T-helper 17 cell (primary cell): ENCODE data around the gene BUD23. TPM values are rescaled to one million over a fixed set of nuclear protein-coding genes. Genes with fewer than 3 reads are reported as not detected.
A peak's percentile ranks its signal among the peaks of the same experiment; 100 is the strongest.

Experiments used
- ATAC-seq: fragments of 150-1000 bp; cut with Tn5 transposase; 2 replicates; pipeline ENCODE4 v1.10.0; 2021; ENCODE audit warnings: mild to moderate bottlenecking, moderate library complexity
- DNase-seq, 3 donors: peaks; one replicate each; pipeline versions ENCODE4 v3.0.0 to v3.0.0-alpha.2; 2020 to 2021
- H3K9me3 ChIP-seq: one replicate; pipeline ENCODE4 v1.7.0; 2013; ENCODE audit warnings: low read length, mild to moderate bottlenecking; ENCODE audit not compliant: control insufficient read depth, poor library complexity, severe bottlenecking
- H3K27ac Mint-ChIP-seq: one replicate; pipeline ENCODE4 v1.8.0; 2022; ENCODE audit warnings: mild to moderate bottlenecking, moderate library complexity, mixed read lengths
- H3K27me3 Mint-ChIP-seq: one replicate; pipeline ENCODE4 v1.8.0; 2022; ENCODE audit warnings: mixed read lengths
- H3K36me3 Mint-ChIP-seq: one replicate; pipeline ENCODE4 v1.8.0; 2022; ENCODE audit warnings: low read depth, mixed read lengths
- H3K4me1 Mint-ChIP-seq: one replicate; pipeline ENCODE4 v1.8.0; 2022; ENCODE audit warnings: mild to moderate bottlenecking, mixed read lengths
- H3K4me3 Mint-ChIP-seq: one replicate; pipeline ENCODE4 v1.8.0; 2022; ENCODE audit warnings: mild to moderate bottlenecking, moderate library complexity, mixed read lengths
- total RNA-seq, 4 donors: library from RNA in 2 of 4; stranded (reverse) in 2 of 4; gene quantifications; one replicate each; pipeline ENCODE4 v1.2.3 and lab custom pipeline; 2022 to 2026

Gene BUD23
- total RNA-seq, 2 donors from 2014 or later: 96.0 to 98.0 TPM

DNA sequence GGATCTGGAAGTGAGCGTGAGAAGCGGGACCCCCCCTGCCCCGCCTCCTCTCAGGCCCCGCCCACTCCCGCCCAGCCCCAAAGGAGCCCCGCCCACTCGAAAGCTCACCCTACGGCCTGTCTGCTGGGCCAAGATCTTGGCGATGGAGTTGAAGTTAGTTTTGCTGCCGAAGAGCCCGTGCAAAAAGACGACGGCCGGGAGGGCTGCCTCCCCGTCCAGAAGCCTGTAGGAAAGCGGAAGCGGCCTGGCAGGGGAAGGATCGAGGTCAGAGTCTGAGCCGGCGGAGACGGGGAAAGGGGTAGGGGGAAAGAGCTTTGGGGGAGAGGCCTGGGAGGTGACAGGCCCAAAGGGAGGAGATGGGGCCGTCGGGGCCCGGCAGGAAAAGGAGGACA lies 54.8 kb downstream of the BUD23 start:
- peak overlapping the region; percentile 93 for H3K4me3 Mint-ChIP-seq
- peak in 2 of 3 donors; percentile 66 to 67 for DNase-seq
- no peaks in the 10 kb centered on the region for H3K27me3 Mint-ChIP-seq
- ATAC-seq: peak; percentile 10
- H3K4me1 Mint-ChIP-seq: peaks cover 8% of the 10 kb centered on the region
- no peaks in the 10 kb centered on the region for H3K9me3 ChIP-seq
- H3K27ac Mint-ChIP-seq: peak overlapping the region; percentile 77
- no peaks in the 10 kb centered on the region for H3K36me3 Mint-ChIP-seq

DNA sequence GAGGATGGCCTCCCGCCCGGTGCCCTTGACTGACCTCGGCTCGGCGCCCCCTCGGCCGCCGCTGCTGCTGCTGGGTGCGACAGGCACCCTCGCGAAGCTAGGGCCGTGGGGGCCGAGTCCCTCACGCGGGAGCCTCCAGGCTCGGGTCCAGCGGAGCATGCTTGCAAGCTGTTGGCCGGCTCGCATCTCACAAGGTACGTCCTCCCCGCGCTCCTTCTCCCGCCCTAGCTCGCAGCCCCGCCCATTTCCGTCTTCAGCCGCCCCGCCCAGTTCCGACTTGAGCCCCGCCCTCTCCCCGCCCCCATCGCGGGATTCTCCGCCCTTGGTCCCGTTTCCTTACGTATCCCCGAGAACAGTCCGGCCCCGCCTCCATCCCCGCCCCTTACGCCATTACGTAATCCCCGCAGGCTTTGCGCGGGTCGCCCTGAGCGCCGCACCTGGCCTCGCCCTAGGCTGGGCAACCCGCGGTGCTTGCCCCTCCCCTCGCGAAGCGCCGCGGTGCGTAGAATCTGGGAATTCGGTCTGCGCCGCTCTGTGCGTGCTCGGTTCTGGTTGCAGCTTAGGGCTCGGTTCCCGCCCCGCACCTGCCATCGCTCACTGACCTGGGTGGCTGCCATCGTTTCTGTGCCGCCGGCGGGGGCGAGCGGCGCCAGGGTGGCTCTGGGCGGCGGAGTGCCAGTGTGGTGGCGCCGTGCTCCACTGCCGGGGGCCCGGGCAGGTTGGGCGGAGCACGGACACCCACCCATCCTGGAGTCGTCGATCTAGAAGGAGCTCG lies 55.4 kb downstream of the BUD23 start, which contains the start of gene ABHD11:
Gene ABHD11, minus strand, starts transcription at position 191 of the 775 bp plus-strand sequence. Its CDS starts 32 bp downstream, at position 159.
- peak within 1 kb of the TSS; percentile 77 for H3K27ac Mint-ChIP-seq
- H3K4me3 Mint-ChIP-seq: peak within 1 kb of the TSS; percentile 93
- no peaks in the 10 kb centered on the region for H3K9me3 ChIP-seq
- ATAC-seq: peak; percentile 93
- H3K36me3 Mint-ChIP-seq: no peaks in the 10 kb centered on the region
- DNase-seq: peak; percentile 95 to 98 (median 97)
- peaks cover 8% of the 10 kb centered on the region for H3K4me1 Mint-ChIP-seq
- H3K27me3 Mint-ChIP-seq: no peaks in the 10 kb centered on the region

DNA sequence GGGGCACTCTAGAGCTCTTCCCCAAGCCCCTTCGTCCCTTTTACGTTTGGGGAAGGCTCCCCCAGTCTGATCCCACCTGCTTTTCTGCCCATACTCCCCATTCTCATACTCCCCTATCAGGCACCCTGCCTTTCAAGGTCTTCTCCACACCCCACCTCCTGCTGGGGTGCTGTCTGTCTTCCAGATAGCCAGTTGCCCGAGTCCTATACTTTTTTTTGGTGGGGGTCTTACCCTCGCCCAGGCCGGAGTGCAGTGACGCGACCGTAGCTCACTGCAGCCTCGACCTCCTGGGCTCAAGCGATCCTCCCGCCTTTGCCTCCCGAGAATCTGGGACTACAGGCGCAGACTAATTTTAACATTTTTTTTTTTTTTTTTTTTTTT lies 56.0 kb downstream of the BUD23 start:
- H3K27me3 Mint-ChIP-seq: no peaks in the 10 kb centered on the region
- H3K4me3 Mint-ChIP-seq: peak overlapping the region; percentile 93
- no peaks in the 10 kb centered on the region for H3K9me3 ChIP-seq
- no peaks in the 10 kb centered on the region for H3K36me3 Mint-ChIP-seq
- ATAC-seq: no peak
- H3K4me1 Mint-ChIP-seq: peaks cover 8% of the 10 kb centered on the region
- DNase-seq: no peak
- H3K27ac Mint-ChIP-seq: peak overlapping the region; percentile 77

DNA sequence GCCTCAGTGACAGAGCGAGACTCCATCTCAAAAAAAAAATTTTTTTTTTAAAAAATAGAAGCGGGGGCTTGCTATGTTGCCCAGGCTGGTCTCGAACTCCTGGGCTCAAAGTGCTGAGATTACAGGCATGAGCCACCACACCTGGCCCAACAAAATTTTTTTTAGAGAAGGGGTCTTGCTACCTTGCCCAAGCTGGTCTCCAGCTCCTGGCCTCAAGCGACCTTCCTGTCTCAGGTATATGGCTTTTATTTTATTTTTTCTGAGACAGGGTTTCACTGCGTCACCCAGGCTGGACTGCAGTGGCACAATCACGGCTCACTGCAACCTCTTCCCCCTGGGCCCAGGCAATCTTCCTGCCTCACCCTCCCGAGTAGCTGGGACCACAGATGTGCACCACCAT lies 56.8 kb downstream of the BUD23 start:
- ATAC-seq (no peak), DNase-seq (no peak)
- Mint-ChIP-seq H3K27me3 (no peaks in the 10 kb centered on the region), H3K27ac (no peak overlapping the region), H3K4me3 (no peak overlapping the region), H3K36me3 (no peaks in the 10 kb centered on the region), H3K4me1 (peaks cover 4% of the 10 kb centered on the region)
- no peaks in the 10 kb centered on the region for H3K9me3 ChIP-seq

DNA sequence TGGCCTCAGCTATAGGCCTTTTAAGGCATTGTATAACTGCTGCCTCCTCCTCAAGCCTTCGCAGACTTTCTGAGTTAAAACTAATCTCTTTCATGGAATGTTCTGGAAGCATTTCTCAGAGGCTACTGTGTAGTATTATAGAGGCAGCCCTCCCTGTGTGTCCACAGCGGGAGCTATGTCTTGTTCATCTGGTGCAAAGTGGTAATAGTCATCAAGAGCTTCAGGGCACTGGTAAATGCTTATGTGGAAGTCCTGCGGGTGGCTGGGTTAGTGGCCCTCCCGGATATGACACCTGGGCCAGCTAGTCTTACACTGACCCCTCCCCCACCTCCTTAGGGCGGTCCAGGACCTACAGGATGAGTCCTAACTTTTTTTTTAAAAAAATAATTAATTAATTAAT lies 57.4 kb downstream of the BUD23 start:
- Mint-ChIP-seq H3K36me3 (no peaks in the 10 kb centered on the region), H3K27ac (no peak overlapping the region), H3K4me3 (no peak overlapping the region), H3K4me1 (peaks cover 4% of the 10 kb centered on the region), H3K27me3 (no peaks in the 10 kb centered on the region)
- H3K9me3 ChIP-seq: no peaks in the 10 kb centered on the region
- no peak for ATAC-seq
- DNase-seq: no peak

DNA sequence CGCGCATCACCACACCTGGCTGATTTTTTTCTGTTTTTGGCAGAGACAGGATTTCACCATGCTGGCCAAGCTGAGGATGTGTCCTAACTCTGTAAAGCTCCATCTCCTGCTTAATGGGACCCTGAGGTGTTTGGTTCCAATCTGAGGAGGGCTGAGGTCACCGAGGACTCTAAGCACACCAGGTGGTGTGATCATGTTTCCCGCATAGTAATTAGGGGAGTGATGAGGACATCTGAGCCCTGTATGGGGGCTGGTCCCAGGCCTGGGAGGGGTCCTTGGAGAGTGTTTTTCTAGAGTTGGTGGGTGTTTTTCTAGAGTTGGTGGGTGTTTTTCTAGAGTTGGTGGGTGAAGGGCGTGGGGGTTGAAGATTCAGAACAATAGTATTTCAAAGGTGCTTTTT lies 58.2 kb downstream of the BUD23 start:
- H3K36me3 Mint-ChIP-seq: no peaks in the 10 kb centered on the region
- H3K9me3 ChIP-seq: no peaks in the 10 kb centered on the region
- H3K4me1 Mint-ChIP-seq: peaks cover 8% of the 10 kb centered on the region
- H3K27ac Mint-ChIP-seq: no peak overlapping the region
- DNase-seq: no peak
- H3K4me3 Mint-ChIP-seq: no peak overlapping the region
- H3K27me3 Mint-ChIP-seq: no peaks in the 10 kb centered on the region
- ATAC-seq: no peak

DNA sequence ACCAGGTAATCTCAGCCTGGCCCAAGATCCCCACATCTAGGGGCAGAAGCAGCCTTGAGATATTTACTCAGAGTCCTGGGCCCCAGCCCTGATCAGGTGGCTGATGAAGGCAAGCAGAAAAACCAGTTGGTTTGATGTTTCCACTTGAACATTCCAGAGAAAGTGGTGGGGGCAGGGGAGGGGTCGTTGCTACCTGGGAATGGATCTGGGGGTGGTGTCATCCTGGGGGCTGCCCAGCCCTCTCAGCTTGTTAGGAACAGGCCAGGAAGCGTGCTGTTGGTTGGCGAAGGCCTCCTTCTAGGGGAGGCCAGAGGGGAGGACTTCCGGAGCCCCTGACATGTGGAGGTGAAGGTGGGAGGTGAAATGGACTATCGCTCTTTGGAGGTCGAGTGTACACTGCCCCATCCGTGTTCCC lies 58.9 kb downstream of the BUD23 start:
- no peaks in the 10 kb centered on the region for H3K27me3 Mint-ChIP-seq
- H3K4me1 Mint-ChIP-seq: peaks cover 8% of the 10 kb centered on the region
- H3K4me3 Mint-ChIP-seq: no peak overlapping the region
- ATAC-seq (no peak), DNase-seq (no peak)
- no peak overlapping the region for H3K27ac Mint-ChIP-seq
- no peaks in the 10 kb centered on the region for H3K36me3 Mint-ChIP-seq
- no peaks in the 10 kb centered on the region for H3K9me3 ChIP-seq

DNA sequence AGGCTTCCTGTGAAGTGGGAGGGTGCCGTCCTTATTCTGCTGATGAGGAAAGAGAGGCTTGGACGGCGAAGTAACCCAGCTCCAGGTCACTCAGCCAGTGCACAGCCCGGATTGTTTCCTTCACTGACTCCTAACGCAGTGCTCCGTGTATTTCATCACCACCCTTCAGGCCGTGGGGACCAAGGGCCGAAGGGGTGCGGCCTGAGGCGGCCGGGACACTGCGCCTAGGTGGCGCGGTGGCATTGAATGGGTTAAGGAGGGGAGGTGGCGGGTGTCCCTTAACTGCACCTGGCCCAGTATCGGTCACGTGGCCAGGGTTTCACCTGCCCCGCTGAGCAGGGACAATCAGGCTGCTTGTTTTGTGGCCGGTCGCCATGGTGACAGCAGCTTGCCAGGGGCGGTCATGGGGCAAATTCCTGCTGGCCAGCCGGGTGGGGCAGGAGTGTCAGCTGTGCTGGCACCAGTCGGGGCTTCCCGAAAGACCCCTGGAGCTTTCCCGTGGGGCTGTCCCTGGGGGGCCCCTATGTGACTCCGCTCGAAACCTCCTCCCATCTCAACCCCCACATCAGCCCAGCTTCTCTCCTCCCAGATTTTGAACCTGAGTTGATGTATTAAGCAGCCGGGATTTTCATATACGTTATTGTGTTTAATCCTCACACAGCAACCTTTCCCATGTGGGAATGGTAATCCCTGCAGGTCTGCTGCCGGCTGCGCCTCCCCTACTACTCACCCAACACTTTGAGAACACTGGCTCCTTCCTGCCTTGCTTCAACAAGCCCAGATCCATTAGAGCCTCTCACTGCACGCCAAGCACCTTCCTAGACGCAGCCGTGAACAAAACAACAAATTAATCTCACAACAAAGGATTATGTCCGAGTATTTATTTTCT lies 59.6 kb downstream of the BUD23 start:
- H3K36me3 Mint-ChIP-seq: no peaks in the 10 kb centered on the region
- H3K9me3 ChIP-seq: no peaks in the 10 kb centered on the region
- peak overlapping the region; percentile 37 for H3K27ac Mint-ChIP-seq
- no peak overlapping the region for H3K4me3 Mint-ChIP-seq
- ATAC-seq: no peak
- H3K27me3 Mint-ChIP-seq: no peaks in the 10 kb centered on the region
- no peak for DNase-seq
- H3K4me1 Mint-ChIP-seq: peaks cover 8% of the 10 kb centered on the region

DNA sequence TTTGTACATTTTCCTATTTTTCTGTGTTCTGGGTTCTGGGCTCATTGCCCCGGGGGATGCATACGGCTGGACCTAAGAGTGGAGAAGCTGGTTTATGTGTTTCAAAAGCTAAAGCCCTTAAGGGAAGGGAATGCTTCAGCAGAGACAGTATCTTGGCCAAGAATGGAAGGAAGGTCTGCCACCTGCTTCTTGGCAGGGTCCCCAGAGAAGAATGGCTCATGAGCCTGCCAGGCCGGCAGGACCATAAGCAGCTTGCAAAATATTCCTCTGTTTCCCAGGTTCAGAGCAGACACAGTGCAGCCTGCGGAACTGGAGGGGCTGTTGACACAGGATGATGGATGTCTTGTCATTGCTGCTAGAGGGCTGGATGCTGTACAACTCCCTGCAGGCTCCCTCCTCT lies 63.0 kb downstream of the BUD23 start:
- DNase-seq (no peak), ATAC-seq (no peak)
- no peaks in the 10 kb centered on the region for H3K9me3 ChIP-seq
- Mint-ChIP-seq H3K27me3 (peaks cover 19% of the 10 kb centered on the region), H3K36me3 (peaks cover 2% of the 10 kb centered on the region), H3K4me3 (no peak overlapping the region), H3K27ac (no peak overlapping the region), H3K4me1 (peaks cover 9% of the 10 kb centered on the region)

Other genes starting within 250 kb of the BUD23 start
- not detected for gene FZD9, start 249.8 kb upstream of the BUD23 start, total RNA-seq
- gene BAZ1B, start 161.3 kb upstream of the BUD23 start, total RNA-seq: 10 to 100 TPM; 51.2 to 52.6 TPM
- 100 to 1,000 TPM; 112 to 116 TPM for gene BCL7B, start 125.9 kb upstream of the BUD23 start, total RNA-seq
- gene TBL2, start 105.0 kb upstream of the BUD23 start, total RNA-seq: 10 to 100 TPM; 15.3 to 22.9 TPM
- not detected for gene MLXIPL, start 59.1 kb upstream of the BUD23 start, total RNA-seq
- gene VPS37D, start 15.8 kb upstream of the BUD23 start, total RNA-seq: under 1 TPM in 1 of 2 donors, not detected in 1; 0.76 TPM
- 10 to 100 TPM; 10.6 to 11.5 TPM for gene DNAJC30, start 144 bp upstream of the BUD23 start, total RNA-seq
- 10 to 100 TPM; 18.4 to 21.2 TPM for gene STX1A, start 36.1 kb downstream of the BUD23 start, total RNA-seq
- 10 to 100 TPM; 14.0 to 15.1 TPM for gene ABHD11, start 55.2 kb downstream of the BUD23 start, total RNA-seq
- gene CLDN3, start 86.7 kb downstream of the BUD23 start, total RNA-seq: not detected
- gene CLDN4, start 147.4 kb downstream of the BUD23 start, total RNA-seq: under 1 TPM; 0.17 to 0.23 TPM
- gene METTL27, start 158.9 kb downstream of the BUD23 start, total RNA-seq: under 1 TPM; 0.73 to 0.85 TPM
- not detected for gene TMEM270, start 177.6 kb downstream of the BUD23 start, total RNA-seq